HepG2 (cell line): ENCODE measurements around the gene DNAJB12.

Experiments
- GTF2F1 ChIP-seq: fragments of 150-350 bp; IDR thresholded peaks from 2 replicates; pipeline ENCODE4 v1.6.1; 2014; ENCODE audit warnings: low read length
- MYC ChIP-seq: sonication (generic); formaldehyde crosslinking; IDR thresholded peaks from 2 replicates; pipeline ENCODE4 v1.9.0; 2021; ENCODE audit warnings: missing genetic modification reagents, borderline replicate concordance
- POLR2A ChIP-seq, 2 experiments: IDR thresholded peaks; 2 replicates each; pipeline ENCODE4 v1.6.1; 2011; ENCODE audit warnings: low read depth in 2 of 2, low read length in 2 of 2, mild to moderate bottlenecking in 1 of 2, moderate library complexity in 1 of 2; ENCODE audit not compliant: insufficient read depth in 1 of 2
- RAD51 ChIP-seq: fragments of 450-650 bp; IDR thresholded peaks from 2 replicates; pipeline ENCODE4 v1.6.1; 2016; ENCODE audit warnings: borderline replicate concordance
- TAF1 ChIP-seq: sonication (generic); formaldehyde crosslinking; IDR thresholded peaks from 2 replicates; pipeline ENCODE4 v1.4.0; 2020; ENCODE audit warnings: missing genetic modification reagents
- TGIF2 ChIP-seq: IDR thresholded peaks from 2 replicates; pipeline ENCODE4 v1.6.1; 2016; ENCODE audit warnings: control low read depth, missing compliant biosample characterization
- TP53 ChIP-seq: sonication (generic); formaldehyde crosslinking; conservative IDR thresholded peaks from 2 replicates; pipeline ENCODE4 v1.4.0; 2020; ENCODE audit warnings: missing genetic modification reagents
- ZNF33A ChIP-seq: sonication (generic); formaldehyde crosslinking; IDR thresholded peaks from 2 replicates; pipeline ENCODE4 v1.5.1; 2020; ENCODE audit warnings: missing genetic modification reagents, mild to moderate bottlenecking, moderate library complexity, borderline replicate concordance
- ZNF451 ChIP-seq: sonication (generic); formaldehyde crosslinking; IDR thresholded peaks from 2 replicates; pipeline ENCODE4 v1.5.0; 2020; ENCODE audit warnings: mild to moderate bottlenecking, missing genetic modification reagents
- ZNF576 ChIP-seq: sonication (generic); formaldehyde crosslinking; IDR thresholded peaks from 2 replicates; pipeline ENCODE4 v1.4.0; 2020; ENCODE audit warnings: mild to moderate bottlenecking, missing genetic modification reagents
- TF ChIP-seq, protein P1 (sequence below): sonication (generic); formaldehyde crosslinking; conservative IDR thresholded peaks from 2 replicates; pipeline ENCODE4 v1.5.0; 2020; ENCODE audit warnings: missing genetic modification reagents

DNA sequence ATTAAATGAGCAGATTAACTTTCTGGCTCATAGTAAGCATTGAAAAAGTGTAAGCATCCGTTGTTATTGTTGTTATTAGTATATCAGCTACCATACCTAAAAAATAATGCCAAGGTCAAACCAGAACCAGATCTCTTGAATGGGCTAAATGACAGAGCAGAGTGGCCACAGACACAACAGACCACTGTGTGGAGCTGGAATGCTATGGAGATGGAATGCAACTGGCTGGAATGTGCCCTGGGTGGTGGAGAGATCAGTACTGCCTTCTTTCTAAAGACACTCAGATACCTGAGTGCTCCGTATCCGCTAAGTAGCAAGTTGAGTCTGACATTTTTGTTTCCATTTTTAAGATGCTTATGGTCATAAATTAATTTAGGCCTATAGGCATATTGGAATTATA is 20.5 kb upstream of the DNAJB12 start:
- no peak for TF ChIP-seq TAF1 (CRISPR knock-in tag)
- no peak for TF ChIP-seq ZNF576 (CRISPR knock-in tag)
- TF ChIP-seq MYC (CRISPR knock-in tag): no peak
- TF ChIP-seq, protein P1, sequence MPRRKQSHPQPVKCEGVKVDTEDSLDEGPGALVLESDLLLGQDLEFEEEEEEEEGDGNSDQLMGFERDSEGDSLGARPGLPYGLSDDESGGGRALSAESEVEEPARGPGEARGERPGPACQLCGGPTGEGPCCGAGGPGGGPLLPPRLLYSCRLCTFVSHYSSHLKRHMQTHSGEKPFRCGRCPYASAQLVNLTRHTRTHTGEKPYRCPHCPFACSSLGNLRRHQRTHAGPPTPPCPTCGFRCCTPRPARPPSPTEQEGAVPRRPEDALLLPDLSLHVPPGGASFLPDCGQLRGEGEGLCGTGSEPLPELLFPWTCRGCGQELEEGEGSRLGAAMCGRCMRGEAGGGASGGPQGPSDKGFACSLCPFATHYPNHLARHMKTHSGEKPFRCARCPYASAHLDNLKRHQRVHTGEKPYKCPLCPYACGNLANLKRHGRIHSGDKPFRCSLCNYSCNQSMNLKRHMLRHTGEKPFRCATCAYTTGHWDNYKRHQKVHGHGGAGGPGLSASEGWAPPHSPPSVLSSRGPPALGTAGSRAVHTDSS (CRISPR knock-in tag): no peak
- no peak for TF ChIP-seq ZNF33A (CRISPR knock-in tag)
- no peak for TF ChIP-seq TP53 (CRISPR knock-in tag)
- no peak for TF ChIP-seq TGIF2 (CRISPR knock-in tag)
- no peak for TF ChIP-seq RAD51
- TF ChIP-seq GTF2F1: no peak
- TF ChIP-seq POLR2A (IDR thresholded peaks at IDR 0.05; ENCODE audit: insufficient read depth in 1 of 2, low read depth in 2 of 2, low read length in 2 of 2): no peak
- TF ChIP-seq ZNF451 (CRISPR knock-in tag): no peak
